ENCODE results near the gene GGT1.

DNA sequence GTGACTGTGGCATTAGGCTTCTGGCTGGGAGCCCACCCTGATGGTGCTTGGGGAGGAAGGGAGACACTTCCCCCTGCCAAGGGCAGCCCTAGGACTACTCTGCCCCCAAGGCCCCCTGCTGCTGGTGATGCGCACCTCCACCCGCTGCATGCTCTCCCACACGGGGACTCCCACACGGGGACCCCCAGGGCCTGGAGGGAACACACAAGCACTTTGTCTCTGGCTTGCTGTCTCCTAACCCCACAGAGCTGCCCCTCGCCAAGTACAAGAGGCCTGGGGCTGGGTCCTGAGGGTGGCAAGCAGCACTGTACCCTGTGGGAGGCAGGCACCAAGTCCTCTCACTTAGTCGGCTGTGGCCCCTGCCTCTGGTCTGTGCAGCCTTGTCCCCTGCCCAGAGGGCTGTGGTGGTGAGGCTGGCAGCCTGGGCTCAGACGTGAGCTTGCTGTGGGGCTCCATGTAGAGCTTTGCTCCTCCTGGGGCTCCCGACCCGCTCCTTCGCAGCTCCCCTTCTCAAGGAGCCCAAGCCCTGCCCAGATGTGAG, 18.1 kb upstream of the GGT1 start:
- TF ChIP-seq, protein P1, sequence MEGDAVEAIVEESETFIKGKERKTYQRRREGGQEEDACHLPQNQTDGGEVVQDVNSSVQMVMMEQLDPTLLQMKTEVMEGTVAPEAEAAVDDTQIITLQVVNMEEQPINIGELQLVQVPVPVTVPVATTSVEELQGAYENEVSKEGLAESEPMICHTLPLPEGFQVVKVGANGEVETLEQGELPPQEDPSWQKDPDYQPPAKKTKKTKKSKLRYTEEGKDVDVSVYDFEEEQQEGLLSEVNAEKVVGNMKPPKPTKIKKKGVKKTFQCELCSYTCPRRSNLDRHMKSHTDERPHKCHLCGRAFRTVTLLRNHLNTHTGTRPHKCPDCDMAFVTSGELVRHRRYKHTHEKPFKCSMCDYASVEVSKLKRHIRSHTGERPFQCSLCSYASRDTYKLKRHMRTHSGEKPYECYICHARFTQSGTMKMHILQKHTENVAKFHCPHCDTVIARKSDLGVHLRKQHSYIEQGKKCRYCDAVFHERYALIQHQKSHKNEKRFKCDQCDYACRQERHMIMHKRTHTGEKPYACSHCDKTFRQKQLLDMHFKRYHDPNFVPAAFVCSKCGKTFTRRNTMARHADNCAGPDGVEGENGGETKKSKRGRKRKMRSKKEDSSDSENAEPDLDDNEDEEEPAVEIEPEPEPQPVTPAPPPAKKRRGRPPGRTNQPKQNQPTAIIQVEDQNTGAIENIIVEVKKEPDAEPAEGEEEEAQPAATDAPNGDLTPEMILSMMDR (conservative IDR thresholded peaks at IDR 0.05; ENCODE audit: low read length): no peak
- no peak for TF ChIP-seq EZH2phosphoT487 (IDR thresholded peaks at IDR 0.05; ENCODE audit: borderline replicate concordance, low read depth, low read length)
